ENCODE measurements around the gene CNKSR3. TPM values are rescaled to one million over a fixed set of nuclear protein-coding genes. Genes with fewer than 3 reads are reported as not detected.

The CNKSR3 gene
- total RNA-seq, 2 donors from 2014 or later, result 5.9 to 8.0 TPM

DNA sequence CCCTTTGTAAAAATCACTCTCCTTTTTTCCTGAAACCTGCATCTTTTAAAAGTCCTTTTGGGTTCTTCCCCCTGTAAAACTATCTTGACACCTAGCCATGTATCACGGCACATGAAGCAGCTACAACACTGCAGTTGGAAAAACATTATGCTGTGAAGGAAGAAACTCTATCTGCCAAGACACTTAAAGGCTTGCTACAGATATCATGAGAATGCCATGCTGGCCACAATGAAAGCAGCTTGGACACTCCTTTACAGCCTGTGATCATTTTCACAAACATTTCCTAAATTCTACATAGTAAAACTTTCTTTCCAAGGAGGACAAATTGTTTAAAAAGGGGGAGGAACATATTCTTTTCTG lies 31.8 kb downstream of the CNKSR3 start:
- Mint-ChIP-seq H3K27ac (no peak overlapping the region), H3K27me3 (ENCODE audit: insufficient read depth) (no peaks in the 10 kb centered on the region), H3K36me3 (ENCODE audit: low read depth) (no peaks in the 10 kb centered on the region), H3K9me3 (no peaks in the 10 kb centered on the region), H3K4me3 (no peak overlapping the region), H3K4me1 (peaks cover 13% of the 10 kb centered on the region)
- Histone ChIP-seq H3K36me3 (ENCODE audit: control insufficient read depth, insufficient read depth, low read length) (no peaks in the 10 kb centered on the region), H3K9ac (ENCODE audit: extremely low read depth, low read length, poor library complexity, severe bottlenecking) (no peak overlapping the region), H3K27me3 (ENCODE audit: control insufficient read depth, insufficient read depth, low read length, poor library complexity, severe bottlenecking) (no peaks in the 10 kb centered on the region), H3K4me3 (ENCODE audit: low read length) (no peak overlapping the region), H3K27ac (ENCODE audit: low read depth, low read length) (peak overlapping the region; percentile 79), H3K4me1 (ENCODE audit: control insufficient read depth, insufficient read depth, low read length) (no peaks in the 10 kb centered on the region), H3K9me3 (ENCODE audit: control insufficient read depth, low read length) (no peaks in the 10 kb centered on the region)
- TF ChIP-seq, protein P1, sequence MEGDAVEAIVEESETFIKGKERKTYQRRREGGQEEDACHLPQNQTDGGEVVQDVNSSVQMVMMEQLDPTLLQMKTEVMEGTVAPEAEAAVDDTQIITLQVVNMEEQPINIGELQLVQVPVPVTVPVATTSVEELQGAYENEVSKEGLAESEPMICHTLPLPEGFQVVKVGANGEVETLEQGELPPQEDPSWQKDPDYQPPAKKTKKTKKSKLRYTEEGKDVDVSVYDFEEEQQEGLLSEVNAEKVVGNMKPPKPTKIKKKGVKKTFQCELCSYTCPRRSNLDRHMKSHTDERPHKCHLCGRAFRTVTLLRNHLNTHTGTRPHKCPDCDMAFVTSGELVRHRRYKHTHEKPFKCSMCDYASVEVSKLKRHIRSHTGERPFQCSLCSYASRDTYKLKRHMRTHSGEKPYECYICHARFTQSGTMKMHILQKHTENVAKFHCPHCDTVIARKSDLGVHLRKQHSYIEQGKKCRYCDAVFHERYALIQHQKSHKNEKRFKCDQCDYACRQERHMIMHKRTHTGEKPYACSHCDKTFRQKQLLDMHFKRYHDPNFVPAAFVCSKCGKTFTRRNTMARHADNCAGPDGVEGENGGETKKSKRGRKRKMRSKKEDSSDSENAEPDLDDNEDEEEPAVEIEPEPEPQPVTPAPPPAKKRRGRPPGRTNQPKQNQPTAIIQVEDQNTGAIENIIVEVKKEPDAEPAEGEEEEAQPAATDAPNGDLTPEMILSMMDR (conservative IDR thresholded peaks at IDR 0.05), result no peak
- 87 to 100% methylated on average over 1 of the region's 1 CpG for WGBS, 2 experiments (ENCODE audit: insufficient coverage in 1 of 2, insufficient read length in 1 of 2)
- no peak for DNase-seq

DNA sequence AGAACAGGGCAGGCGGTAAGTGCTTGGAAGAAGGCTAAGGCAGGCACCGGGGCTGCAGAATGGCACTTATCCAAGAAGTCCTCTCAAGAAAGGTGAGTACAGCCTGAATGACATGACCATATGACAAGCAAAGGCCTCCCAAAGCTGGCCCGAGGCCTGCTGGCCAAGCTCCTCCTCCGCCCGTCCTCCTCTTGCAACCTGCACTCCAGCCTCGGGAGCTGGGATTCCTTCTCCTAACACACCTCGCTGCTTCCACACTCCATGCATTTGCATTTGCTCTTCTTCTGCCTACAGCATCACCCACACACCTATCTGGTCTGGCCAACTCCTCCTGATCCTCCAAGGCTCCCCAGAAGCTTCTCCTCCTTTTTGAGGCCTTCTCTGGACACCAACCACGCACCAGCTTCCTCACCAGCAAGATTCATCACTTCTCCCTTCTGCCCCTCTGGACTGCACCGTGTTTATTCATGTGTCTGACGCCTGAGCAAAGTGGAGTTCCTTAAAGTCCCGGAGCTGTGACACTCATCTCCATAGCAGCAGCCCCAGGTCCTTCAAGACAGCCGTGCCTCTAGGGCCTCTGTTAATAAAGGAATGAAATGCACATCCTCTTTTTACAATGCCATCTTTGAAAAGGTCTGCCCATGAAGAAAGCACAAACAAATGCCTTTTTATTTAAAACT lies 32.3 kb downstream of the CNKSR3 start:
- TF ChIP-seq, protein P1 (conservative IDR thresholded peaks at IDR 0.05), result no peak
- Mint-ChIP-seq H3K27ac (peak overlapping the region; percentile 12), H3K4me1 (peaks cover 13% of the 10 kb centered on the region), H3K9me3 (no peaks in the 10 kb centered on the region), H3K4me3 (no peak overlapping the region), H3K36me3 (ENCODE audit: low read depth) (no peaks in the 10 kb centered on the region), H3K27me3 (ENCODE audit: insufficient read depth) (no peaks in the 10 kb centered on the region)
- no peaks in the 10 kb centered on the region for H3K9me3 ChIP-seq (ENCODE audit: control insufficient read depth, low read length)
- no peaks in the 10 kb centered on the region for H3K27me3 ChIP-seq (ENCODE audit: control insufficient read depth, insufficient read depth, low read length, poor library complexity, severe bottlenecking)
- peak; percentile 52 for DNase-seq
- H3K4me3 ChIP-seq (ENCODE audit: low read length), result no peak overlapping the region
- peak overlapping the region; percentile 79 for H3K27ac ChIP-seq (ENCODE audit: low read depth, low read length)
- no peaks in the 10 kb centered on the region for H3K36me3 ChIP-seq (ENCODE audit: control insufficient read depth, insufficient read depth, low read length)
- 78 to 88% methylated on average over 9 to 12 of the region's 12 CpGs for WGBS, 2 experiments (ENCODE audit: insufficient coverage in 1 of 2, insufficient read length in 1 of 2)
- H3K4me1 ChIP-seq (ENCODE audit: control insufficient read depth, insufficient read depth, low read length), result no peaks in the 10 kb centered on the region
- H3K9ac ChIP-seq (ENCODE audit: extremely low read depth, low read length, poor library complexity, severe bottlenecking), result no peak overlapping the region

DNA sequence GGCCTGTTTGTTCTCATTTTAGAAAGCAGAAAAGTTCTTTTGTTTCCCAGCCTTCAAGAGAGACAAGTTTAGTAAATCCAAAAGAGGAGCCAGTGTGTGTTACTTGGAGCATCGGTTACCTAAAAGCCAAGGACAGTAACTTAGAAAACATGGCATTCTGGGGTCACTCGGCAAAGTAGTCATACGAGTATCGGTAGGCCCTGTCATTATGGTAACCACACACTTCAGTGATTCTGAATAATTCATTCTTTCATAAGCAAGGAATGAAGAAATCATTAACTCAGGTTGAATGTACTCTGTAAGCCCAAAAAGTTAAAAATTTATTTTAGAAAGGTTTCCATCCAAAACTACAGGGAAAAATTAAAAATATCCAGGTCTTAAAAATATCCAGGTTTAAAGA lies 34.0 kb downstream of the CNKSR3 start:
- Histone ChIP-seq H3K4me3 (ENCODE audit: low read length) (no peak overlapping the region), H3K9ac (ENCODE audit: extremely low read depth, low read length, poor library complexity, severe bottlenecking) (no peak overlapping the region), H3K36me3 (ENCODE audit: control insufficient read depth, insufficient read depth, low read length) (no peaks in the 10 kb centered on the region), H3K27me3 (ENCODE audit: control insufficient read depth, insufficient read depth, low read length, poor library complexity, severe bottlenecking) (no peaks in the 10 kb centered on the region), H3K4me1 (ENCODE audit: control insufficient read depth, insufficient read depth, low read length) (no peaks in the 10 kb centered on the region), H3K27ac (ENCODE audit: low read depth, low read length) (no peak overlapping the region), H3K9me3 (ENCODE audit: control insufficient read depth, low read length) (no peaks in the 10 kb centered on the region)
- Mint-ChIP-seq H3K27me3 (ENCODE audit: insufficient read depth) (no peaks in the 10 kb centered on the region), H3K9me3 (peaks cover 2% of the 10 kb centered on the region), H3K27ac (no peak overlapping the region), H3K4me1 (peaks cover 10% of the 10 kb centered on the region), H3K36me3 (ENCODE audit: low read depth) (no peaks in the 10 kb centered on the region), H3K4me3 (no peak overlapping the region)
- 93 to 100% methylated on average over 2 to 4 of the region's 4 CpGs for WGBS, 2 experiments (ENCODE audit: insufficient coverage in 1 of 2, insufficient read length in 1 of 2)
- DNase-seq, result no peak
- TF ChIP-seq, protein P1 (conservative IDR thresholded peaks at IDR 0.05), result no peak

Measured in endodermal cell (in vitro differentiated cells).